CD4-positive, alpha-beta T cell (primary cell): Measurements from ENCODE around the gene INSL3. TPM values are rescaled to one million over a fixed set of nuclear protein-coding genes. Genes with fewer than 3 reads are reported as not detected.
"Not testable (repeated sequence)": the region's sequence is repeated elsewhere in the genome, so short reads cannot be mapped to it uniquely, and the experiment has no call there.

Experiments
- ATAC-seq: fragments of 200-7000 bp; cut with Tn5 transposase; one replicate; pipeline ENCODE4 v1.10.0; 2022; ENCODE audit warnings: mild to moderate bottlenecking; ENCODE audit not compliant: poor library complexity
- CTCF ChIA-PET: fragments of 350-600 bp; sonication (Branson Sonifier 250); formaldehyde crosslinking; loops from one replicate; lab custom pipeline; 2021; ENCODE audit warnings: antibody characterized with exemption, inconsistent platforms; lab: Charles Lee
- POLR2A ChIA-PET: fragments of 350-600 bp; sonication (Branson Sonifier 250); formaldehyde crosslinking; loops from one replicate; lab custom pipeline; 2021; ENCODE audit warnings: antibody characterized with exemption, inconsistent platforms; lab: Charles Lee
- DNase-seq, 14 experiments: peaks; one replicate each; pipeline ENCODE4 v3.0.0-alpha.2; 2013 to 2020; ENCODE audit warnings: mixed read lengths in 2 of 14
- H3K27ac ChIP-seq, 2 donors: one replicate each; pipeline versions ENCODE4 v1.5.1 to v1.7.0; 2013; ENCODE audit warnings: low read length in 2 of 2, low read depth in 1 of 2, mild to moderate bottlenecking in 1 of 2
- H3K27me3 ChIP-seq, 2 experiments: 1 replicate in 1 of 2; 2 replicates in 1 of 2; pipeline versions ENCODE4 v1.6.1 to v1.7.0; 2013; ENCODE audit warnings: low read length in 2 of 2, control low read depth in 1 of 2, mild to moderate bottlenecking in 1 of 2, moderate library complexity in 1 of 2; ENCODE audit not compliant: insufficient read depth in 2 of 2, control insufficient read depth in 1 of 2
- H3K36me3 ChIP-seq: one replicate; pipeline ENCODE4 v1.6.1; 2013; ENCODE audit warnings: low read length, control low read depth; ENCODE audit not compliant: insufficient read depth
- H3K4me1 ChIP-seq: one replicate; pipeline ENCODE4 v1.6.1; 2013; ENCODE audit warnings: low read length, control low read depth; ENCODE audit not compliant: insufficient read depth
- H3K4me3 ChIP-seq: one replicate; pipeline ENCODE4 v1.5.1; 2013; ENCODE audit warnings: mild to moderate bottlenecking, low read length, moderate library complexity
- H3K9me3 ChIP-seq, 2 experiments: 1 replicate in 1 of 2; 2 replicates in 1 of 2; pipeline versions ENCODE4 v1.6.1 to v1.7.0; 2013; ENCODE audit warnings: low read length in 2 of 2, mild to moderate bottlenecking in 2 of 2, control low read depth in 1 of 2, moderate library complexity in 1 of 2; ENCODE audit not compliant: control insufficient read depth in 1 of 2, insufficient read depth in 1 of 2
- H3K27ac Mint-ChIP-seq: one replicate; pipeline ENCODE4 v1.8.0; 2020; ENCODE audit warnings: mixed read lengths
- H3K27me3 Mint-ChIP-seq: one replicate; pipeline ENCODE4 v1.8.0; 2021; ENCODE audit warnings: mixed read lengths
- H3K36me3 Mint-ChIP-seq: one replicate; pipeline ENCODE4 v1.8.0; 2021; ENCODE audit warnings: low read depth, mixed read lengths
- H3K4me1 Mint-ChIP-seq: one replicate; pipeline ENCODE4 v1.8.0; 2021; ENCODE audit warnings: low read depth, mixed read lengths
- H3K4me3 Mint-ChIP-seq: one replicate; pipeline ENCODE4 v1.8.0; 2020; ENCODE audit warnings: mild to moderate bottlenecking, mixed read lengths
- H3K9me3 Mint-ChIP-seq: one replicate; pipeline ENCODE4 v1.8.0; 2020; ENCODE audit warnings: mixed read lengths
- CTCF ChIP-seq: fragments of 200-600 bp; IDR thresholded peaks from one replicate; pipeline ENCODE4 v1.8.0; 2022; ENCODE audit warnings: antibody characterized with exemption, mild to moderate bottlenecking
- intact Hi-C, 2 experiments: fragments of 100-400 bp; cut with DNase I in 1 of 2; cut with micrococcal nuclease in 1 of 2; formaldehyde crosslinking; loops; one replicate each; pipeline versions ENCODE4 v1.15.1 to v1.9.0; 2023 to 2025; cut with DNase I, micrococcal nuclease
- total RNA-seq, 174 experiments: library from RNA in 2 of 174; stranded (reverse) in 2 of 174; gene quantifications; one replicate each; pipeline ENCODE4 v1.2.3 and lab custom pipeline; 2021 to 2026

The INSL3 gene
- total RNA-seq, 2 experiments from 2014 or later, result 7.2 to 7.6 TPM

- peaks cover 10% of the 10 kb centered on the region for H3K4me1 ChIP-seq
- ChIA-PET CTCF (no interaction called here), POLR2A (no interaction called here)
- H3K27ac Mint-ChIP-seq, result no peak overlapping the region
- H3K36me3 ChIP-seq, result peaks cover 51% of the 10 kb centered on the region
- no peak for TF ChIP-seq CTCF
- no peak overlapping the region for H3K4me3 Mint-ChIP-seq
- no peak for ATAC-seq
- H3K36me3 Mint-ChIP-seq, result peaks cover 68% of the 10 kb centered on the region
- H3K27me3 ChIP-seq, result no peaks in the 10 kb centered on the region
- intact Hi-C loops, result loop anchor here in 1 of 2 experiments (5.0 kb wide), 1 partner anchor 152 kb away; the partner anchor contains the start of gene CCDC124
- no peak overlapping the region for H3K4me3 ChIP-seq
- no peak for DNase-seq
- H3K4me1 Mint-ChIP-seq, result peaks cover 15% of the 10 kb centered on the region
- H3K9me3 ChIP-seq, result no peaks in the 10 kb centered on the region
- no peak overlapping the region for H3K27ac ChIP-seq
- no peaks in the 10 kb centered on the region for H3K27me3 Mint-ChIP-seq
- no peaks in the 10 kb centered on the region for H3K9me3 Mint-ChIP-seq
These were observed 40.5 kb downstream of the INSL3 start for GRCh38 chr19:17780781-17781180.

- intact Hi-C loops, result no loop called here
- H3K27ac ChIP-seq, result peak overlapping the region in 1 of 2 donors; percentile 16
- H3K9me3 ChIP-seq, result no peaks in the 10 kb centered on the region
- Mint-ChIP-seq H3K4me1 (peaks cover 10% of the 10 kb centered on the region), H3K9me3 (no peaks in the 10 kb centered on the region), H3K27me3 (no peaks in the 10 kb centered on the region), H3K27ac (peak overlapping the region; percentile 51), H3K36me3 (peaks cover 77% of the 10 kb centered on the region), H3K4me3 (no peak overlapping the region)
- ATAC-seq, result no peak
- POLR2A ChIA-PET, result no interaction called here
- peaks cover 5% of the 10 kb centered on the region for H3K4me1 ChIP-seq
- H3K36me3 ChIP-seq, result peaks cover 51% of the 10 kb centered on the region
- H3K27me3 ChIP-seq, result no peaks in the 10 kb centered on the region
- CTCF ChIA-PET, result no interaction called here
- DNase-seq, result peak in 2 of 14 experiments; percentile 46 to 54
- no peak for TF ChIP-seq CTCF
- no peak overlapping the region for H3K4me3 ChIP-seq
These were observed 42.1 kb downstream of the INSL3 start for GRCh38 chr19:17778968-17779929.

GRCh38 chr19:17778251-17778967 lies 42.9 kb downstream of the INSL3 start:
- Histone ChIP-seq H3K4me3 (no peak overlapping the region), H3K27ac (peak overlapping the region in 1 of 2 donors; percentile 16), H3K4me1 (no peaks in the 10 kb centered on the region), H3K27me3 (no peaks in the 10 kb centered on the region), H3K9me3 (no peaks in the 10 kb centered on the region), H3K36me3 (peaks cover 49% of the 10 kb centered on the region)
- DNase-seq (peak in 6 of 14 experiments; percentile 17 to 62 (median 38)), ATAC-seq (peak; percentile 68)
- Mint-ChIP-seq H3K27me3 (no peaks in the 10 kb centered on the region), H3K27ac (peak overlapping the region; percentile 51), H3K4me3 (no peak overlapping the region), H3K9me3 (no peaks in the 10 kb centered on the region), H3K36me3 (peaks cover 76% of the 10 kb centered on the region), H3K4me1 (peaks cover 5% of the 10 kb centered on the region)
- ChIA-PET POLR2A (no interaction called here), CTCF (no interaction called here)
- TF ChIP-seq CTCF, result no peak
- intact Hi-C loops, result no loop called here

GRCh38 chr19:17777840-17778239 lies 43.5 kb downstream of the INSL3 start:
- H3K27ac ChIP-seq, H3K4me3 ChIP-seq, H3K4me3 Mint-ChIP-seq, H3K27me3 ChIP-seq, intact Hi-C loops, H3K9me3 Mint-ChIP-seq, H3K4me1 Mint-ChIP-seq, H3K27ac Mint-ChIP-seq, H3K27me3 Mint-ChIP-seq, ATAC-seq, H3K4me1 ChIP-seq, DNase-seq, H3K9me3 ChIP-seq: not testable (repeated sequence)
- H3K36me3 ChIP-seq, result peaks cover 51% of the 10 kb centered on the region
- ChIA-PET POLR2A (interaction anchor here (1.0 kb wide), 1 partner anchor 82 kb away, joined by 3 read pairs; the partner anchor contains the start of gene RPL18A), CTCF (interaction anchor here (0.7 kb wide), 1 partner anchor 82 kb away, joined by 3 read pairs; the partner anchor contains the start of gene RPL18A)
- peaks cover 78% of the 10 kb centered on the region for H3K36me3 Mint-ChIP-seq
